Measurements from ENCODE around the gene ESX1. TPM values are rescaled to one million over a fixed set of nuclear protein-coding genes. Genes with fewer than 3 reads are reported as not detected.

Gene ESX1
- total and polyA plus RNA-seq, 2 donors (not counting 3 experiments of a cell fraction or from before 2014, with no cell fraction given), result not detected

GRCh38 chrX:104270212-104270611 lies 15.5 kb upstream of the ESX1 start:
- no peak overlapping the region for H3K9ac ChIP-seq (replicated peaks; ENCODE audit: extremely low read depth, insufficient read depth, low read length)
- H3K79me2 ChIP-seq (ENCODE audit: control insufficient read depth, insufficient read depth, low read length), result no peaks in the 10 kb centered on the region
- no TSS peak for BruUV-seq (replicated peaks)
- no peaks in the 10 kb centered on the region for H3K9me3 ChIP-seq (replicated peaks; ENCODE audit: control insufficient read depth, insufficient read depth, low read length)
- H4K20me1 ChIP-seq (replicated peaks; ENCODE audit: control insufficient read depth, extremely low read depth, insufficient read depth, low read length), result no peaks in the 10 kb centered on the region
- H3K4me3 ChIP-seq (replicated peaks in 1 of 3; ENCODE audit: insufficient read depth in 1 of 3, low read depth in 1 of 3, low read length in 3 of 3), result no peak overlapping the region
- dilution Hi-C loops (cut with MboI; ENCODE audit: extremely low pct_ligation_motif_present, low sequenced_read_pairs) (no loop called here), intact Hi-C loops (cut with micrococcal nuclease) (no loop called here)
- no peaks in the 10 kb centered on the region for H3K36me3 ChIP-seq (ENCODE audit: control insufficient read depth in 2 of 2, extremely low read depth in 1 of 2, insufficient read depth in 2 of 2, low read length in 2 of 2)
- no peaks in the 10 kb centered on the region for H3K9me1 ChIP-seq (replicated peaks; ENCODE audit: control insufficient read depth, extremely low read depth, insufficient read depth, low read length)
- ChIA-PET CTCF (interaction anchor here (1.0 to 2.7 kb wide), 7 partner anchors 10 to 425 kb away, joined by 3 to 17 read pairs (median 4); partner anchors contain the start of gene SLC25A53), POLR2A (no interaction called here)
- peaks cover 2% of the 10 kb centered on the region for H3K4me1 ChIP-seq (ENCODE audit: control insufficient read depth, extremely low read depth, insufficient read depth, low read length)
- no peak for TF ChIP-seq POLR2A (IDR thresholded peaks at IDR 0.05; ENCODE audit: low read depth, low read length)
- no peak for TF ChIP-seq MAX (IDR thresholded peaks at IDR 0.05; ENCODE audit: insufficient read depth, insufficient read length)
- no peak for TF ChIP-seq POLR2AphosphoS5 (IDR thresholded peaks at IDR 0.05; ENCODE audit: insufficient read depth, low read depth, low read length)
- no peak for TF ChIP-seq FOS (IDR thresholded peaks at IDR 0.05; ENCODE audit: borderline replicate concordance, insufficient read depth, low read length)
- TF ChIP-seq CTCF (IDR thresholded peaks at IDR 0.05; ENCODE audit: extremely low read depth in 1 of 2, insufficient read depth in 1 of 2, low read depth in 1 of 2, low read length in 2 of 2), result no peak
- no peak for TF ChIP-seq GATA2 (IDR thresholded peaks at IDR 0.05; ENCODE audit: insufficient read depth, insufficient read length, low read depth, low read length)
- no peak for TF ChIP-seq EZH2 (IDR thresholded peaks at IDR 0.05; ENCODE audit: borderline replicate concordance, low read depth, low read length, severe bottlenecking)
- TF ChIP-seq MYC (IDR thresholded peaks at IDR 0.05; ENCODE audit: low read depth, low read length), result no peak
- TF ChIP-seq JUN (IDR thresholded peaks at IDR 0.05; ENCODE audit: borderline replicate concordance, insufficient read depth, insufficient read length, low read depth), result no peak
- H3K27ac ChIP-seq (ENCODE audit: insufficient read depth, low read depth, low read length), result no peak overlapping the region
- DNase-seq (ENCODE audit: low read depth, low spot score) (no peak), FAIRE-seq (no peak)
- peak overlapping the region; percentile 21 for H2AFZ ChIP-seq (ENCODE audit: low read depth, low read length)
- peaks cover 0 to 7% of the 10 kb centered on the region in 2 experiments for H3K27me3 ChIP-seq (ENCODE audit: control insufficient read depth in 2 of 2, insufficient read depth in 2 of 2, low read length in 2 of 2)
- H3K4me2 ChIP-seq (ENCODE audit: insufficient read depth, low read length), result no peak overlapping the region

Measured in endothelial cell of umbilical vein (primary cell).